H1 (cell line): Measurements from ENCODE around the gene TTC3. TPM values are rescaled to one million over a fixed set of nuclear protein-coding genes. Genes with fewer than 3 reads are reported as not detected.

Experiments
- CTCF ChIA-PET: fragments of 300-600 bp; sonication (Branson Sonifier 250); formaldehyde crosslinking; loops from one replicate; lab custom pipeline; 2021; ENCODE audit not compliant: partially characterized antibody; lab: Charles Lee
- POLR2A ChIA-PET: fragments of 300-600 bp; sonication (Branson Sonifier 250); formaldehyde crosslinking; loops from one replicate; lab custom pipeline; 2021; ENCODE audit warnings: inconsistent platforms; ENCODE audit not compliant: partially characterized antibody; lab: Charles Lee
- DNase-seq, 2 experiments: peaks; one replicate each; pipeline versions ENCODE4 v3.0.0 to v3.0.0-alpha.2; 2010 to 2022; ENCODE audit warnings: low spot score in 2 of 2, low read depth in 1 of 2, mixed read lengths in 1 of 2
- FAIRE-seq: peaks from 2 replicates; lab custom pipeline; 2011; peaks lifted over from hg19 to GRCh38; lab: Jason Lieb, UNC
- H2AFZ ChIP-seq: 2 replicates; pipeline ENCODE4 v1.8.1; 2012; ENCODE audit warnings: low read length, inconsistent platforms
- H2AK5ac ChIP-seq: 2 replicates; pipeline ENCODE4 v1.6.1; 2013; ENCODE audit warnings: low read depth, low read length
- H2BK120ac ChIP-seq: replicated peaks from 2 replicates; pipeline ENCODE3; 2013; ENCODE audit warnings: low read depth, low read length, inconsistent platforms
- H2BK12ac ChIP-seq: 2 replicates; pipeline ENCODE4 v1.6.1; 2013; ENCODE audit warnings: low read depth, low read length
- H2BK15ac ChIP-seq: 2 replicates; pipeline ENCODE4 v1.6.1; 2013; ENCODE audit warnings: low read length
- H2BK20ac ChIP-seq: 2 replicates; pipeline ENCODE4 v1.6.1; 2013; ENCODE audit warnings: low read length
- H2BK5ac ChIP-seq: 2 replicates; pipeline ENCODE4 v1.6.1; 2013; ENCODE audit warnings: low read depth, low read length
- H3K14ac ChIP-seq: 2 replicates; pipeline ENCODE4 v1.6.1; 2013; ENCODE audit warnings: inconsistent platforms; ENCODE audit not compliant: insufficient read length
- H3K18ac ChIP-seq: 2 replicates; pipeline ENCODE4 v1.6.1; 2013; ENCODE audit warnings: low read length; ENCODE audit errors: extremely low read depth
- H3K23ac ChIP-seq: 2 replicates; pipeline ENCODE4 v1.6.1; 2013; ENCODE audit warnings: inconsistent platforms; ENCODE audit not compliant: insufficient read length
- H3K23me2 ChIP-seq: 2 replicates; pipeline ENCODE4 v1.6.1; 2013; ENCODE audit warnings: low read depth, low read length
- H3K27ac ChIP-seq: 2 replicates; pipeline ENCODE4 v1.6.1; 2011; ENCODE audit warnings: low read depth, low read length, inconsistent platforms
- H3K27me3 ChIP-seq, 4 experiments: replicated peaks in 1 of 4; 1 replicate in 1 of 4; 2 replicates in 3 of 4; pipeline versions ENCODE4 v1.6.1 to v1.8.1; 2011 to 2013; ENCODE audit warnings: low read length in 3 of 4, mild to moderate bottlenecking in 3 of 4, inconsistent platforms in 2 of 4, mixed read lengths in 2 of 4, moderate library complexity in 1 of 4; ENCODE audit not compliant: control insufficient read depth in 3 of 4, insufficient read depth in 3 of 4; ENCODE audit errors: extremely low read depth in 1 of 4
- H3K36me3 ChIP-seq, 4 experiments: 2 replicates each; pipeline versions ENCODE4 v1.6.1 to v1.8.1; 2011 to 2013; ENCODE audit warnings: mild to moderate bottlenecking in 4 of 4, low read length in 3 of 4, moderate library complexity in 2 of 4, control low read depth in 1 of 4, inconsistent platforms in 1 of 4; ENCODE audit not compliant: insufficient read depth in 4 of 4, control insufficient read depth in 2 of 4
- H3K4ac ChIP-seq: replicated peaks from 2 replicates; pipeline ENCODE3; 2013; ENCODE audit warnings: low read length, low read depth, mixed read lengths, inconsistent platforms; ENCODE audit not compliant: insufficient read length
- H3K4me1 ChIP-seq, 4 experiments: replicated peaks in 1 of 4; 1 replicate in 1 of 4; 2 replicates in 3 of 4; pipeline versions ENCODE4 v1.6.1 to v1.8.1; 2011 to 2013; ENCODE audit warnings: low read length in 3 of 4, inconsistent platforms in 2 of 4, mixed read lengths in 1 of 4; ENCODE audit not compliant: insufficient read depth in 4 of 4, control insufficient read depth in 3 of 4
- H3K4me2 ChIP-seq, 2 experiments: 2 replicates each; pipeline versions ENCODE4 v1.6.1 to v1.8.1; 2011 to 2013; ENCODE audit warnings: low read depth in 2 of 2, low read length in 2 of 2, control low read depth in 1 of 2, inconsistent platforms in 1 of 2, mild to moderate bottlenecking in 1 of 2; ENCODE audit not compliant: insufficient read depth in 1 of 2
- H3K4me3 ChIP-seq, 4 experiments: fragments of 200-600, 300-600 bp in 1 of 4; sonication (generic), shearing (Covaris generic), sonication (Bioruptor Twin) in 1 of 4; 2 replicates each; pipeline versions ENCODE4 v1.5.1 to v1.8.1; 2011 to 2016; ENCODE audit warnings: low read length in 4 of 4, low read depth in 3 of 4, control low read depth in 2 of 4, inconsistent platforms in 2 of 4, mild to moderate bottlenecking in 2 of 4, mixed read lengths in 1 of 4, moderate library complexity in 1 of 4; ENCODE audit not compliant: insufficient read depth in 2 of 4; ENCODE audit errors: extremely low read depth in 1 of 4
- H3K56ac ChIP-seq: replicated peaks from 2 replicates; pipeline ENCODE3; 2013; ENCODE audit warnings: low read depth, mild to moderate bottlenecking, mixed read lengths, low read length, inconsistent platforms; ENCODE audit not compliant: insufficient read length
- H3K79me1 ChIP-seq: 2 replicates; pipeline ENCODE4 v1.6.1; 2013; ENCODE audit warnings: low read depth, low read length, control low read depth
- H3K79me2 ChIP-seq, 2 experiments: 2 replicates each; pipeline versions ENCODE4 v1.6.1 to v1.8.1; 2012 to 2013; ENCODE audit warnings: low read length in 2 of 2, mild to moderate bottlenecking in 2 of 2, inconsistent platforms in 1 of 2; ENCODE audit not compliant: insufficient read depth in 2 of 2, control insufficient read depth in 1 of 2
- H3K9ac ChIP-seq, 4 experiments: replicated peaks in 1 of 4; 1 replicate in 1 of 4; 2 replicates in 3 of 4; pipeline versions ENCODE4 v1.6.1 to v1.8.1; 2011 to 2013; ENCODE audit warnings: low read depth in 3 of 4, low read length in 3 of 4, control low read depth in 2 of 4, mild to moderate bottlenecking in 2 of 4, moderate library complexity in 2 of 4, inconsistent platforms in 1 of 4; ENCODE audit errors: extremely low read depth in 1 of 4
- H3K9me3 ChIP-seq, 2 experiments: 2 replicates each; pipeline versions ENCODE4 v1.6.1 to v1.8.1; 2012 to 2013; ENCODE audit warnings: mild to moderate bottlenecking in 2 of 2, moderate library complexity in 2 of 2, control low read depth in 1 of 2, inconsistent platforms in 1 of 2, low read depth in 1 of 2, low read length in 1 of 2, mixed read lengths in 1 of 2; ENCODE audit not compliant: insufficient read depth in 2 of 2
- H4K20me1 ChIP-seq, 2 experiments: replicated peaks in 1 of 2; 2 replicates each; pipeline versions ENCODE3 to v1.8.1; 2011 to 2013; ENCODE audit warnings: inconsistent platforms in 2 of 2, low read length in 2 of 2, mild to moderate bottlenecking in 1 of 2; ENCODE audit not compliant: insufficient read depth in 2 of 2, control insufficient read depth in 1 of 2
- H4K5ac ChIP-seq: 2 replicates; pipeline ENCODE4 v1.6.1; 2013; ENCODE audit warnings: low read length, low read depth, mixed read lengths, inconsistent platforms; ENCODE audit not compliant: insufficient read length
- H4K8ac ChIP-seq: 2 replicates; pipeline ENCODE4 v1.8.0; 2013; ENCODE audit warnings: mild to moderate bottlenecking, moderate library complexity, low read length, inconsistent platforms; ENCODE audit not compliant: insufficient read depth; ENCODE audit errors: extremely low read depth
- H4K91ac ChIP-seq: replicated peaks from 2 replicates; pipeline ENCODE3; 2013; ENCODE audit warnings: low read length, mixed read lengths, inconsistent platforms; ENCODE audit not compliant: insufficient read length
- ASH2L ChIP-seq: fragments of 200-600, 300-600 bp; sonication (generic); IDR thresholded peaks from one replicate; pipeline ENCODE4 v1.7.1; 2017; ENCODE audit warnings: low read length
- CEBPB ChIP-seq: IDR thresholded peaks from 2 replicates; pipeline ENCODE4 v1.6.1; 2012; ENCODE audit warnings: low read depth, low read length
- CHD1 ChIP-seq: IDR thresholded peaks from 2 replicates; pipeline ENCODE4 v1.6.1; 2012; ENCODE audit warnings: low read depth, low read length, improper control_type of control experiment
- EGR1 ChIP-seq: IDR thresholded peaks from 2 replicates; pipeline ENCODE4 v1.6.1; 2011; ENCODE audit warnings: low read depth, low read length, borderline replicate concordance
- EZH2 ChIP-seq: fragments of 200-600 bp; sonication (generic); IDR thresholded peaks from 2 replicates; pipeline ENCODE4 v1.7.1; 2012; ENCODE audit warnings: low read depth, mild to moderate bottlenecking, moderate library complexity, low read length, inconsistent platforms; ENCODE audit not compliant: severe bottlenecking
- GABPA ChIP-seq: IDR thresholded peaks from 2 replicates; pipeline ENCODE4 v1.6.1; 2011; ENCODE audit warnings: mild to moderate bottlenecking, low read length, moderate library complexity, borderline replicate concordance; ENCODE audit not compliant: insufficient read depth
- POLR2A ChIP-seq, 2 experiments: IDR thresholded peaks; 1 replicate in 1 of 2; 2 replicates in 1 of 2; pipeline ENCODE4 v1.6.1; 2011; ENCODE audit warnings: low read depth in 2 of 2, low read length in 2 of 2, mild to moderate bottlenecking in 2 of 2; ENCODE audit errors: control extremely low read depth in 1 of 2
- POLR2AphosphoS5 ChIP-seq: IDR thresholded peaks from 2 replicates; pipeline ENCODE4 v1.6.1; 2011; ENCODE audit warnings: low read depth, low read length
- SP4 ChIP-seq: IDR thresholded peaks from 2 replicates; pipeline ENCODE4 v1.6.1; 2012; ENCODE audit warnings: low read length, inconsistent platforms
- SUZ12 ChIP-seq: fragments of 200-600 bp; sonication (generic); IDR thresholded peaks from 2 replicates; pipeline ENCODE4 v1.6.1; 2012; ENCODE audit warnings: mild to moderate bottlenecking, inconsistent platforms, low read length, moderate library complexity, mixed read lengths
- TAF7 ChIP-seq: optimal IDR thresholded peaks from 2 replicates; pipeline ENCODE3; 2011; ENCODE audit warnings: low read depth, mild to moderate bottlenecking, inconsistent platforms, low read length, moderate library complexity, borderline replicate concordance
- USF2 ChIP-seq: IDR thresholded peaks from 2 replicates; pipeline ENCODE4 v1.6.1; 2011; ENCODE audit warnings: low read length, improper control_type of control experiment
- WGBS, 2 experiments: shearing (Covaris generic) in 1 of 2; methylation state at CpG; one replicate each; pipeline versions ENCODE4 v1.1.6 to v1.1.7; 2013 to 2015; ENCODE audit warnings: low lambda C conversion rate in 2 of 2, mixed read lengths in 2 of 2, inconsistent platforms in 1 of 2, low coverage in 1 of 2, missing lambda C conversion rate in 1 of 2; ENCODE audit not compliant: insufficient replicate concordance in 2 of 2, insufficient coverage in 1 of 2, insufficient read length in 1 of 2; ENCODE audit errors: extremely low coverage in 1 of 2, missing lambda C conversion rate in 1 of 2; 5-methylcytosine and 5-hydroxymethylcytosine counted together
- polyA plus RNA-seq, 7 experiments: library from polyadenylated mRNA; depleted of rRNA in 3 of 7; stranded (reverse) in 5 of 7; unstranded in 2 of 7; fragments of >200 nt in 5 of 7; fragments of 200-250 nt in 2 of 7; gene quantifications; 1 replicate in 5 of 7; 2 replicates in 1 of 7; 4 replicates in 1 of 7; pipeline versions ENCODE4 v1.2.1 to v1.2.3, GENCODE V29; 2011 to 2013; ENCODE audit warnings: missing spikeins in 2 of 7, mixed read lengths in 2 of 7
- total RNA-seq: library from RNA; stranded (reverse); fragmentation: NEBNext Ultra II Directional; extraction: Animal tissue kit (Norgen Biotek cat#: 25700); gene quantifications from 2 replicates; pipeline ENCODE4 v1.2.1, GENCODE V29; 2021

The TTC3 gene
- total and polyA plus RNA-seq, 2 of the 8 experiments (the other 6 are each of a cell fraction or from before 2014, with no cell fraction given): 11.0 to 36.2 TPM

GRCh38 chr21:37076087-37076850, 3.2 kb downstream of the TTC3 start:
- Histone ChIP-seq H3K18ac (no peak overlapping the region), H3K9me3 (no peaks in the 10 kb centered on the region; a peak in 1 of 4 replicates), H3K4me2 (no peak overlapping the region), H4K8ac (no peak overlapping the region), H4K20me1 (peaks cover 3 to 7% of the 10 kb centered on the region in 2 experiments), H2BK12ac (no peak overlapping the region), H4K5ac (no peak overlapping the region), H2AFZ (no peak overlapping the region), H2BK120ac (no peak overlapping the region), H3K27me3 (peaks cover 3 to 22% (median 17%) of the 10 kb centered on the region in 4 experiments; a peak in 6 of 7 replicates), H3K36me3 (no peaks in the 10 kb centered on the region), H2BK20ac (no peak overlapping the region), H3K56ac (no peak overlapping the region), H2AK5ac (no peak overlapping the region), H3K79me1 (peaks cover 5% of the 10 kb centered on the region; the same call in 1 of the 2 replicates), H3K79me2 (peaks cover 0 to 49% of the 10 kb centered on the region in 2 experiments; a peak in 2 of 4 replicates), H3K4me3 (no peak overlapping the region), H2BK5ac (no peak overlapping the region), H3K14ac (no peak overlapping the region), H4K91ac (no peak overlapping the region), H3K4me1 (peaks cover 3 to 11% (median 8%) of the 10 kb centered on the region in 4 experiments), H3K27ac (no peak overlapping the region), H3K23me2 (peaks cover 12% of the 10 kb centered on the region), H3K23ac (no peak overlapping the region), H2BK15ac (no peak overlapping the region), H3K9ac (no peak overlapping the region), H3K4ac (no peak overlapping the region)
- no peak for FAIRE-seq
- ChIA-PET CTCF (no interaction called here), POLR2A (interaction anchor here (1.4 kb wide), 1 partner anchor 86 kb away, joined by 3 read pairs; no protein-coding TSS in a partner anchor)
- DNase-seq: no peak
- 79% methylated on average over 4 of the region's 4 CpGs; no CpG with 5 or more reads in 1 of the 2 experiments for WGBS, 2 experiments
- no peak for TF ChIP-seq TAF7
- TF ChIP-seq USF2: no peak
- no peak for TF ChIP-seq CHD1
- no peak for TF ChIP-seq POLR2AphosphoS5
- TF ChIP-seq POLR2A (IDR thresholded peaks at IDR 0.05; ENCODE audit: control extremely low read depth in 1 of 2, low read depth in 2 of 2, low read length in 2 of 2): no peak
- no peak for TF ChIP-seq EGR1
- TF ChIP-seq ASH2L: no peak
- no peak for TF ChIP-seq SUZ12
- TF ChIP-seq SP4: no peak
- TF ChIP-seq EZH2: no peak
- TF ChIP-seq GABPA: no peak
- TF ChIP-seq CEBPB: no peak
